OCI-LY3 (cell line): ENCODE results near the gene RBPJ.

Source experiments
- H2AFZ ChIP-seq: fragments of 200-600, 300-600 bp; shearing (Covaris generic); 2 replicates; pipeline ENCODE4 v1.6.0; 2014; ENCODE audit warnings: antibody characterized with exemption, low read depth, low read length
- H3K27ac ChIP-seq: fragments of 200-600, 300-600 bp; sonication (generic); 2 replicates; pipeline ENCODE4 v1.5.1; 2014; ENCODE audit warnings: mild to moderate bottlenecking, low read length, moderate library complexity, mixed read lengths
- H3K27me3 ChIP-seq: fragments of 200-600, 300-600 bp; sonication (generic); 2 replicates; pipeline ENCODE4 v1.6.1; 2014; ENCODE audit warnings: low read depth, low read length, mixed read lengths
- H3K36me3 ChIP-seq: fragments of 200-600, 300-600 bp; sonication (generic); replicated peaks from 2 replicates; pipeline ENCODE3; 2014; ENCODE audit warnings: low read depth, low read length, mixed read lengths
- H3K4me1 ChIP-seq: fragments of 300-600, 200-600 bp; sonication (generic); 2 replicates; pipeline ENCODE4 v1.6.1; 2014; ENCODE audit warnings: low read length, mixed read lengths
- H3K4me2 ChIP-seq: fragments of 200-600, 300-600 bp; sonication (generic); 2 replicates; pipeline ENCODE4 v1.6.1; 2014; ENCODE audit warnings: low read length, mixed read lengths
- H3K4me3 ChIP-seq: fragments of 300-600, 200-600 bp; sonication (generic); 2 replicates; pipeline ENCODE4 v1.5.1; 2014; ENCODE audit warnings: antibody characterized with exemption, mild to moderate bottlenecking, low read length, moderate library complexity
- H3K79me2 ChIP-seq: fragments of 300-600, 200-600 bp; shearing (Covaris generic); 2 replicates; pipeline ENCODE4 v1.6.1; 2014; ENCODE audit warnings: mild to moderate bottlenecking, low read length, mixed read lengths
- H3K9ac ChIP-seq: fragments of 300-600, 200-600 bp; shearing (Covaris generic); 2 replicates; pipeline ENCODE4 v1.6.0; 2014; ENCODE audit warnings: mild to moderate bottlenecking, low read length, moderate library complexity
- H3K9me3 ChIP-seq: fragments of 200-600, 300-600 bp; shearing (Covaris generic); 2 replicates; pipeline ENCODE4 v1.6.1; 2014; ENCODE audit warnings: low read length, mixed read lengths; ENCODE audit not compliant: insufficient read depth
- H4K20me1 ChIP-seq: fragments of 200-600, 300-600 bp; sonication (generic); 2 replicates; pipeline ENCODE4 v1.6.1; 2016; ENCODE audit warnings: low read length, mixed read lengths; ENCODE audit not compliant: insufficient read depth
- CTCF ChIP-seq: fragments of 200-600, 300-600 bp; sonication (generic); IDR thresholded peaks from 2 replicates; pipeline ENCODE4 v1.5.1; 2014; ENCODE audit warnings: antibody characterized with exemption, low read length, low read depth
- EZH2phosphoT487 ChIP-seq: fragments of 200-600 bp; shearing (Covaris generic); IDR thresholded peaks from 2 replicates; pipeline ENCODE4 v1.6.1; 2018; ENCODE audit warnings: antibody characterized with exemption, mixed run types, low read depth

Gene RBPJ

DNA sequence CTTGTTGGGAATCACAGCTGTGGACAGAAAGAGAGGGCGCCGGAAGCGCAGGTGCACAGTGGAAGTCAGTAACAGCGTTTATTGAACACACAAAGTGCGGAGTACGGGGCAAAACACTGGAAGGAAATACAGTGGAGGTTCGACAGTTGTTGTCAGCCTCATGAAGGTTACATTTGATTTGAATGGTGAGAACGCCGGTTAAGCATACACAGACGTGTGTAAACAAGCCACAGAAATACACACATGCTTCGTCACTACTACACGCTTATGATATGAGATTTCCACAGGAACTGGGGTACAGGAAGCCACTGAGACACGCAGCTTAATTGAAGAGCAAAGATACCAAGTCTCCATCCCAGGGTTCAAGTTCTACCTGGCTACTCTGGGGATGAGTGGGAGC is 157.5 kb downstream of the RBPJ start:
- H3K9ac ChIP-seq, result no peak overlapping the region
- no peak overlapping the region for H3K4me2 ChIP-seq
- H4K20me1 ChIP-seq, result no peaks in the 10 kb centered on the region
- no peaks in the 10 kb centered on the region for H3K27me3 ChIP-seq
- H3K36me3 ChIP-seq, result no peaks in the 10 kb centered on the region
- no peak for TF ChIP-seq CTCF
- TF ChIP-seq EZH2phosphoT487, result no peak
- H3K79me2 ChIP-seq, result no peaks in the 10 kb centered on the region
- H3K4me1 ChIP-seq, result no peaks in the 10 kb centered on the region
- H3K9me3 ChIP-seq, result no peaks in the 10 kb centered on the region
- H3K4me3 ChIP-seq, result no peak overlapping the region
- no peak overlapping the region for H3K27ac ChIP-seq
- H2AFZ ChIP-seq, result no peak overlapping the region

DNA sequence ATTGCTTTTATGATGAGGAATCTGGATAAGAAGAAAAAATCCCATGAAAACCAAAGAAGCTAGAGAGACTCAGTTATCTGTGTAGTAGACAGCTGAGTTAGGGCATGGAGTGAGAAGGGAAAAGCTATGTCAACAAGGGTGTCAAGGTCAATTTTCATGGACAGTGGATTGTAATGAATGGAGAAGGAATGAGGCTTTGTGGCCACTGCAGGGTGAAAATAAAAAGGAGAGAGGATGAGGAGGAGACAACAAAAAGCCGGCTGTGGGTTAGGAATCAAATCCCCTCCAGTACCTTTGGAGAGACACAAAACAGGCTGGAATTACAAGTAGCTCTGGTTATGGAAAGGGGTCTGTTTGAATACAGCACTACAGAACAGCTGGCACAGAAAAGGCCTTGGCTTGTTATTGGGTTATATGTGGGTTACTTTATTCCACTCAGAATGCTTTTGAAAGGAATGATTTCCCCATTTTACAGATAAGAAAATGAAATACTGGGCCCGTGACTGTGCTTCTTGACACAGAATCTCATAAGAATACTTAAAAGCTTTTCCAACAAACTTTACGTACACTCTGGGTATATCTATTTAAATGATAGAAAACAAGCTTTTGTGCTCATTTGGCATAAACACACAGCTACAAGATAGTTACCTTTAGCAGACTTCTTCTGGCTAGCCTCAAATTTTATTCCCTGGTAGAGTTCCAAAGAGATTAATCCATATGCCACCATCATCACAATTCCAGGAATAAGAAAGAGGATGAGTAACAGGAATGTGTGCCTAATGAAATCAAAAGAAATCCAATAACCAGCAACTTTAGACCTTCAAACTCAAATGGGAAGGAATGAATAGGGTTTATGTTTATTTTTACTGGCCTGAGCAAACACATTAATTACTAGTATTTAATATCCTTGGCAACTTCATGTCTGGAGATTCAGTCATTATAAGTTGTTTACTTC is 162.0 kb downstream of the RBPJ start:
- Histone ChIP-seq H3K27ac (no peak overlapping the region), H2AFZ (no peak overlapping the region), H3K27me3 (peaks cover 28% of the 10 kb centered on the region), H3K4me1 (no peaks in the 10 kb centered on the region), H3K4me3 (no peak overlapping the region), H3K4me2 (no peak overlapping the region), H3K79me2 (no peaks in the 10 kb centered on the region), H3K9me3 (no peaks in the 10 kb centered on the region), H4K20me1 (no peaks in the 10 kb centered on the region), H3K9ac (no peak overlapping the region), H3K36me3 (no peaks in the 10 kb centered on the region)
- no peak for TF ChIP-seq CTCF
- no peak for TF ChIP-seq EZH2phosphoT487

DNA sequence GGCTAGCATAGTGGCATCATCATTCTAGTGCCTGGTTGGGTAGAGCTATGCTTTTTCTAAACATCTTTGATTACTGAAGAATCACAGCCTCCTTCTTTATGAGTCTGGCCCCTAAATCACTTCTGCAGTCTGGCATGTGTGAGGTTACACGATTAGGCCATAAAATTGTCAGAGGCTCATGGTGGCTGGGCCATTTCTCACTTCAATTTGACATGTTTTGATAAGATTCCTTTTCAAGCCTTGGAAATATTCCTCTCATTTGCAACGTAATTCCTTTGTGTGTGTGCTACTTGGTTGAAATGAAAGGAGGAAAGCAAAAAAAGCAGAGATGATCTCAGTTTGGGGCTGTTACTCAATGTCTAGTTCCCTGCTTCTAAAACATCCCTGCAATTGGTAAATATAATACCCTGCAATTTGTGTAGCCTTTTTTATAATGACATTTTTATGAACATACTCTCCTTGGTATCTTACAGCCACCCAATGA is 163.3 kb downstream of the RBPJ start:
- H4K20me1 ChIP-seq, result no peaks in the 10 kb centered on the region
- H3K27me3 ChIP-seq, result peaks cover 40% of the 10 kb centered on the region
- no peak overlapping the region for H3K4me3 ChIP-seq
- no peak overlapping the region for H3K9ac ChIP-seq
- no peaks in the 10 kb centered on the region for H3K79me2 ChIP-seq
- H3K27ac ChIP-seq, result no peak overlapping the region
- no peaks in the 10 kb centered on the region for H3K9me3 ChIP-seq
- no peak overlapping the region for H2AFZ ChIP-seq
- H3K4me1 ChIP-seq, result no peaks in the 10 kb centered on the region
- H3K4me2 ChIP-seq, result no peak overlapping the region
- no peak for TF ChIP-seq CTCF
- no peak for TF ChIP-seq EZH2phosphoT487
- no peaks in the 10 kb centered on the region for H3K36me3 ChIP-seq

DNA sequence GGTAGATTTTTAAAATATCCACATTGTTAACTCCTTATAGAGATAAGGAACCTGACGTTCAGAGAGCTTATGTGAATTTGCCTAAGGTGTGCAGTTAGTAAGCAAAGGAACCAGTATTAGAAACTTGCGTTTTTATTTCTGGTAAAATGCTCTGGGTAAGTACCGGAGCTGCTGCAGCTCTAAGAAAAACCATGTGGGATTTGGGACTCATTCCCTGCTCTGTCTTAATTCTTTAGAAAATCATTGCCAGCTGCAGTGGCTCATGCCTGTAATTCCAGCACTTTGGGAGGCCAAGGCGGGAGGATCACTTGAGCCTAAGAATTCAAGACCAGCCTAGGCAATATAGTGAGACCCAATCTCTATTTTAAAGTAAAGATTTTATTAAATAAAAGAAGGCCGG is 163.7 kb downstream of the RBPJ start:
- no peak overlapping the region for H3K27ac ChIP-seq

More for the DNA sequence above, 163.7 kb downstream of the RBPJ start:
- Histone ChIP-seq H3K9ac (no peak overlapping the region), H3K79me2 (no peaks in the 10 kb centered on the region), H2AFZ (no peak overlapping the region), H3K27me3 (peaks cover 41% of the 10 kb centered on the region), H3K36me3 (no peaks in the 10 kb centered on the region), H3K9me3 (no peaks in the 10 kb centered on the region), H3K4me2 (no peak overlapping the region), H4K20me1 (no peaks in the 10 kb centered on the region), H3K4me1 (no peaks in the 10 kb centered on the region), H3K4me3 (no peak overlapping the region)
- no peak for TF ChIP-seq EZH2phosphoT487
- no peak for TF ChIP-seq CTCF
